Activated CD4-positive, alpha-beta T cell treated with anti-CD3 and anti-CD28 coated beads for 4 hours (primary cell): Measurements from ENCODE around the gene R3HDM2.
"Not testable (repeated sequence)": the region's sequence is repeated elsewhere in the genome, so short reads cannot be mapped to it uniquely, and the experiment has no call there.

Experiments
- DNase-seq, 2 donors: peaks; one replicate each; pipeline ENCODE4 v3.0.0-alpha.2; 2020

Gene R3HDM2

GRCh38 chr12:57419495-57419894 is 11.3 kb downstream of the R3HDM2 start:
- no peak for DNase-seq

- DNase-seq: no peak
Observed at GRCh38 chr12:57418255-57418654, 12.6 kb downstream of the R3HDM2 start.

- DNase-seq: no peak
Observed at GRCh38 chr12:57416039-57416996, 14.5 kb downstream of the R3HDM2 start.

GRCh38 chr12:57415088-57415487 is 15.8 kb downstream of the R3HDM2 start:
- DNase-seq: no peak

GRCh38 chr12:57414160-57414559 is 16.7 kb downstream of the R3HDM2 start:
- DNase-seq: not testable (repeated sequence)

GRCh38 chr12:57410534-57410933 is 20.3 kb downstream of the R3HDM2 start:
- no peak for DNase-seq

- no peak for DNase-seq
Observed at GRCh38 chr12:57404966-57405640, 25.7 kb downstream of the R3HDM2 start.

GRCh38 chr12:57402156-57402555 is 28.7 kb downstream of the R3HDM2 start:
- not testable (repeated sequence) for DNase-seq

GRCh38 chr12:57401165-57401564 is 29.7 kb downstream of the R3HDM2 start:
- DNase-seq: no peak

- DNase-seq: not testable (repeated sequence)
Observed at GRCh38 chr12:57399718-57400463, 31.0 kb downstream of the R3HDM2 start.

- DNase-seq: no peak
Observed at GRCh38 chr12:57397441-57397840, 33.4 kb downstream of the R3HDM2 start.

- no peak for DNase-seq
Observed at GRCh38 chr12:57395121-57395520, 35.7 kb downstream of the R3HDM2 start.

GRCh38 chr12:57390174-57390573 is 40.7 kb downstream of the R3HDM2 start:
- DNase-seq: no peak

GRCh38 chr12:57389033-57389432 is 41.8 kb downstream of the R3HDM2 start:
- DNase-seq: no peak

GRCh38 chr12:57388425-57388824 is 42.4 kb downstream of the R3HDM2 start:
- DNase-seq: no peak

- DNase-seq: no peak
Observed at GRCh38 chr12:57386187-57386720, 44.6 kb downstream of the R3HDM2 start.

GRCh38 chr12:57385586-57385985 is 45.3 kb downstream of the R3HDM2 start:
- DNase-seq: no peak

GRCh38 chr12:57384478-57384877 is 46.4 kb downstream of the R3HDM2 start:
- no peak for DNase-seq

- no peak for DNase-seq
Observed at GRCh38 chr12:57381693-57382220, 49.1 kb downstream of the R3HDM2 start.

- no peak for DNase-seq
Observed at GRCh38 chr12:57380300-57380699, 50.5 kb downstream of the R3HDM2 start.

GRCh38 chr12:57377103-57377840 is 53.6 kb downstream of the R3HDM2 start:
- no peak for DNase-seq

GRCh38 chr12:57372233-57372632 is 58.6 kb downstream of the R3HDM2 start:
- DNase-seq: no peak
